H1 (cell line): ENCODE results near the gene SPAG16.

ENCODE experiments used
- EP300 ChIP-seq, 2 experiments: IDR thresholded peaks; 1 replicate in 1 of 2; 2 replicates in 1 of 2; pipeline ENCODE4 v1.6.1; 2011 to 2012; ENCODE audit warnings: low read depth in 2 of 2, low read length in 2 of 2, mild to moderate bottlenecking in 2 of 2, borderline replicate concordance in 1 of 2, inconsistent platforms in 1 of 2, moderate library complexity in 1 of 2
- HDAC2 ChIP-seq, 2 experiments: fragments of 300-600 bp in 1 of 2; sonication (generic) in 1 of 2; IDR thresholded peaks; 2 replicates each; pipeline ENCODE4 v1.6.1; 2011 to 2012; ENCODE audit warnings: low read depth in 2 of 2, low read length in 2 of 2, mild to moderate bottlenecking in 2 of 2, moderate library complexity in 2 of 2, borderline replicate concordance in 1 of 2, inconsistent platforms in 1 of 2
- MAX ChIP-seq: IDR thresholded peaks from 2 replicates; pipeline ENCODE4 v1.6.1; 2012; ENCODE audit warnings: inconsistent platforms
- POLR2A ChIP-seq, 2 experiments: IDR thresholded peaks; 1 replicate in 1 of 2; 2 replicates in 1 of 2; pipeline ENCODE4 v1.6.1; 2011; ENCODE audit warnings: low read depth in 2 of 2, low read length in 2 of 2, mild to moderate bottlenecking in 2 of 2; ENCODE audit errors: control extremely low read depth in 1 of 2
- RAD21 ChIP-seq, 2 experiments: IDR thresholded peaks in 1 of 2; conservative IDR thresholded peaks in 1 of 2; 2 replicates each; pipeline ENCODE4 v1.6.1; 2011; ENCODE audit warnings: low read depth in 2 of 2, low read length in 2 of 2, improper control_type of control experiment in 1 of 2, inconsistent platforms in 1 of 2, mild to moderate bottlenecking in 1 of 2, moderate library complexity in 1 of 2
- RFX5 ChIP-seq: IDR thresholded peaks from 2 replicates; pipeline ENCODE4 v1.6.1; 2011; ENCODE audit warnings: low read depth, low read length, improper control_type of control experiment, borderline replicate concordance
- SP1 ChIP-seq: IDR thresholded peaks from 2 replicates; pipeline ENCODE4 v1.6.1; 2011; ENCODE audit warnings: low read depth, low read length
- SP2 ChIP-seq: IDR thresholded peaks from 2 replicates; pipeline ENCODE4 v1.6.1; 2012; ENCODE audit warnings: mild to moderate bottlenecking, low read length, inconsistent platforms
- TAF7 ChIP-seq: optimal IDR thresholded peaks from 2 replicates; pipeline ENCODE3; 2011; ENCODE audit warnings: low read depth, mild to moderate bottlenecking, inconsistent platforms, low read length, moderate library complexity, borderline replicate concordance
- TBP ChIP-seq: IDR thresholded peaks from 2 replicates; pipeline ENCODE4 v1.6.1; 2011; ENCODE audit warnings: low read depth, low read length, improper control_type of control experiment
- YY1 ChIP-seq: IDR thresholded peaks from 2 replicates; pipeline ENCODE4 v1.6.1; 2011; ENCODE audit warnings: low read depth, mild to moderate bottlenecking, low read length
- ZNF274 ChIP-seq: IDR thresholded peaks from 2 replicates; pipeline ENCODE4 v1.7.0; 2012; ENCODE audit warnings: low read length, borderline replicate concordance; ENCODE audit errors: extremely low read depth
- TF ChIP-seq, protein P1 (sequence below), 3 experiments: IDR thresholded peaks; 1 replicate in 2 of 3; 2 replicates in 1 of 3; pipeline versions ENCODE4 v1.5.1 to v1.6.1; 2011; ENCODE audit warnings: low read length in 3 of 3, mild to moderate bottlenecking in 3 of 3, inconsistent platforms in 2 of 3, low read depth in 1 of 3, moderate library complexity in 1 of 3; ENCODE audit not compliant: insufficient read depth in 1 of 3; ENCODE audit errors: control extremely low read depth in 1 of 3
- TF ChIP-seq, protein P2 (sequence below): IDR thresholded peaks from 2 replicates; pipeline ENCODE4 v1.6.1; 2011; ENCODE audit warnings: low read length, improper control_type of control experiment

DNA sequence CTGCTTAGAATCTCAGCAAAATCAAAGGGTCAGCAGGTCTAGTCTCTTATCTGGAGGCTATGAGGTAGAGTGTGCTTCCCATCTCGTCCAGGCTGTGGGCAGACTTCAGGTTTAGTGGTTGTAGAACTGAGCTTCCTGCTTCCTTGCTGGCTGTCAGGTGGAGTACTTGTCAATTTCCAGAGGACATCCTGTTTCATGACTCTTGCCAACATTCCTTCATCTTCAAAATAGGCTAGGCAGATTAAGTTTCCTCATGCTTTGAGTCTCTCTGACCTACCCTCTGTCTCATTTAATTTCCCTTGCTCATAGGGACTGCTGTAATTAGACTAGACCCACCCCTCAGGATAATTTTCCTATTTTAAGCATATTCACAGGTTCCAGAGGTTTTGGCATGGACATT is 562.6 kb downstream of the SPAG16 start:
- TF ChIP-seq POLR2A (IDR thresholded peaks at IDR 0.05; ENCODE audit: control extremely low read depth in 1 of 2, low read depth in 2 of 2, low read length in 2 of 2) (no peak), MAX (no peak), SP1 (no peak), TBP (no peak), SP2 (no peak), HDAC2 (IDR thresholded peaks at IDR 0.05; ENCODE audit: borderline replicate concordance in 1 of 2, low read depth in 2 of 2, low read length in 2 of 2) (no peak), RFX5 (no peak), EP300 (IDR thresholded peaks at IDR 0.05; ENCODE audit: borderline replicate concordance in 1 of 2, low read depth in 2 of 2, low read length in 2 of 2) (no peak), YY1 (no peak), TAF7 (no peak), ZNF274 (no peak), RAD21 (IDR thresholded peaks at IDR 0.05 in 1 of 2, conservative IDR thresholded peaks at IDR 0.05 in 1 of 2; ENCODE audit: low read depth in 2 of 2, low read length in 2 of 2) (no peak)
- TF ChIP-seq, protein P1, sequence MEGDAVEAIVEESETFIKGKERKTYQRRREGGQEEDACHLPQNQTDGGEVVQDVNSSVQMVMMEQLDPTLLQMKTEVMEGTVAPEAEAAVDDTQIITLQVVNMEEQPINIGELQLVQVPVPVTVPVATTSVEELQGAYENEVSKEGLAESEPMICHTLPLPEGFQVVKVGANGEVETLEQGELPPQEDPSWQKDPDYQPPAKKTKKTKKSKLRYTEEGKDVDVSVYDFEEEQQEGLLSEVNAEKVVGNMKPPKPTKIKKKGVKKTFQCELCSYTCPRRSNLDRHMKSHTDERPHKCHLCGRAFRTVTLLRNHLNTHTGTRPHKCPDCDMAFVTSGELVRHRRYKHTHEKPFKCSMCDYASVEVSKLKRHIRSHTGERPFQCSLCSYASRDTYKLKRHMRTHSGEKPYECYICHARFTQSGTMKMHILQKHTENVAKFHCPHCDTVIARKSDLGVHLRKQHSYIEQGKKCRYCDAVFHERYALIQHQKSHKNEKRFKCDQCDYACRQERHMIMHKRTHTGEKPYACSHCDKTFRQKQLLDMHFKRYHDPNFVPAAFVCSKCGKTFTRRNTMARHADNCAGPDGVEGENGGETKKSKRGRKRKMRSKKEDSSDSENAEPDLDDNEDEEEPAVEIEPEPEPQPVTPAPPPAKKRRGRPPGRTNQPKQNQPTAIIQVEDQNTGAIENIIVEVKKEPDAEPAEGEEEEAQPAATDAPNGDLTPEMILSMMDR (IDR thresholded peaks at IDR 0.05; ENCODE audit: control extremely low read depth in 1 of 3, insufficient read depth in 1 of 3, low read depth in 1 of 3, low read length in 3 of 3) = no peak
- TF ChIP-seq, protein P2, sequence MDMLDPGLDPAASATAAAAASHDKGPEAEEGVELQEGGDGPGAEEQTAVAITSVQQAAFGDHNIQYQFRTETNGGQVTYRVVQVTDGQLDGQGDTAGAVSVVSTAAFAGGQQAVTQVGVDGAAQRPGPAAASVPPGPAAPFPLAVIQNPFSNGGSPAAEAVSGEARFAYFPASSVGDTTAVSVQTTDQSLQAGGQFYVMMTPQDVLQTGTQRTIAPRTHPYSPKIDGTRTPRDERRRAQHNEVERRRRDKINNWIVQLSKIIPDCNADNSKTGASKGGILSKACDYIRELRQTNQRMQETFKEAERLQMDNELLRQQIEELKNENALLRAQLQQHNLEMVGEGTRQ = no peak
